GM12865 (cell line): ENCODE measurements around the gene GVQW3.
A peak's percentile ranks its signal among the peaks of the same experiment; 100 is the strongest.

Source experiments
- DNase-seq: peaks from one replicate; pipeline ENCODE4 v3.0.0; 2010; ENCODE audit warnings: low read depth
- H3K4me3 ChIP-seq: 2 replicates; pipeline ENCODE4 v1.5.1; 2011; ENCODE audit warnings: mild to moderate bottlenecking, low read depth, low read length, control low read depth
- CTCF ChIP-seq: IDR thresholded peaks from 2 replicates; pipeline ENCODE4 v1.5.1; 2011; ENCODE audit warnings: low read length, control low read depth, low read depth, inconsistent platforms; ENCODE audit not compliant: insufficient read depth; ENCODE audit errors: missing control alignments

The GVQW3 gene

GRCh38 chr11:76426660-76427059, 45.5 kb downstream of the GVQW3 start:
- TF ChIP-seq CTCF: no peak
- no peak for DNase-seq

GRCh38 chr11:76436020-76436419, 54.9 kb downstream of the GVQW3 start:
- no peak overlapping the region for H3K4me3 ChIP-seq
- DNase-seq: peak; percentile 8
- no peak for TF ChIP-seq CTCF

More at GRCh38 chr11:76426660-76427059, 45.5 kb downstream of the GVQW3 start:
- H3K4me3 ChIP-seq: no peak overlapping the region

- no peak for TF ChIP-seq CTCF
- DNase-seq: no peak
- H3K4me3 ChIP-seq: peak overlapping the region; percentile 97
These were observed 62.3 kb downstream of the GVQW3 start for GRCh38 chr11:76443268-76443980.

- DNase-seq: no peak
- no peak for TF ChIP-seq CTCF
- H3K4me3 ChIP-seq: peak overlapping the region; percentile 97
These were observed 62.9 kb downstream of the GVQW3 start for GRCh38 chr11:76444065-76444383.

GRCh38 chr11:76444384-76445120, 63.4 kb downstream of the GVQW3 start, which contains the start of gene EMSY:
EMSY (plus strand) TSS chr11:76445018; CDS start chr11:76446939, 1,921 bp downstream.
- TF ChIP-seq CTCF: no peak
- H3K4me3 ChIP-seq: peak within 1 kb of the TSS; percentile 97
- peak; percentile 98 for DNase-seq

GRCh38 chr11:76445121-76446084, 64.3 kb downstream of the GVQW3 start:
- peak; percentile 63 for DNase-seq
- peak overlapping the region; percentile 97 for H3K4me3 ChIP-seq
- TF ChIP-seq CTCF: no peak
